ENCODE measurements around the gene RAB39A. TPM values are rescaled to one million over a fixed set of nuclear protein-coding genes. Genes with fewer than 3 reads are reported as not detected.

RAB39A gene
- total and polyA plus RNA-seq, 8 donors = 0.80 to 5.6 (median 1.1) TPM

- Histone ChIP-seq H3K27ac (no peak overlapping the region), H3K4me1 (no peaks in the 10 kb centered on the region), H3K9me3 (no peaks in the 10 kb centered on the region), H3K36me3 (no peaks in the 10 kb centered on the region), H3K4me3 (no peak overlapping the region), H3K27me3 (no peaks in the 10 kb centered on the region)
- no peak for DNase-seq
- intact Hi-C loops (cut with DNase I) = no loop called here
- TF ChIP-seq CTCF (IDR thresholded peaks at IDR 0.05) = no peak
- peak; percentile 83 for ATAC-seq
These were observed 22.9 kb downstream of the RAB39A start for GRCh38 chr11:107951155-107951554.

GRCh38 chr11:107953446-107953845 lies 25.2 kb downstream of the RAB39A start:
- H3K36me3 ChIP-seq = no peaks in the 10 kb centered on the region
- no peak for TF ChIP-seq CTCF (IDR thresholded peaks at IDR 0.05)
- H3K4me3 ChIP-seq = no peak overlapping the region
- no peaks in the 10 kb centered on the region for H3K9me3 ChIP-seq
- no peak for DNase-seq
- H3K27me3 ChIP-seq = no peaks in the 10 kb centered on the region
- no peak overlapping the region for H3K27ac ChIP-seq
- peaks cover 0 to 10% of the 10 kb centered on the region in 2 donors for H3K4me1 ChIP-seq
- intact Hi-C loops (cut with DNase I) = no loop called here
- no peak for ATAC-seq

GRCh38 chr11:107956543-107956942 lies 28.3 kb downstream of the RAB39A start:
- Histone ChIP-seq H3K36me3 (no peaks in the 10 kb centered on the region), H3K4me1 (peaks cover 0 to 10% of the 10 kb centered on the region in 2 donors), H3K4me3 (no peak overlapping the region), H3K27ac (no peak overlapping the region), H3K9me3 (no peaks in the 10 kb centered on the region), H3K27me3 (no peaks in the 10 kb centered on the region)
- TF ChIP-seq CTCF (IDR thresholded peaks at IDR 0.05) = no peak
- intact Hi-C loops (cut with DNase I) = no loop called here
- DNase-seq (no peak), ATAC-seq (no peak)

- TF ChIP-seq CTCF (IDR thresholded peaks at IDR 0.05) = no peak
- Histone ChIP-seq H3K4me3 (no peak overlapping the region), H3K27me3 (no peaks in the 10 kb centered on the region), H3K9me3 (no peaks in the 10 kb centered on the region), H3K4me1 (peaks cover 0 to 10% of the 10 kb centered on the region in 2 donors), H3K36me3 (no peaks in the 10 kb centered on the region), H3K27ac (no peak overlapping the region)
- intact Hi-C loops (cut with DNase I) = no loop called here
- ATAC-seq (peak; percentile 44), DNase-seq (no peak)
These were observed 28.9 kb downstream of the RAB39A start for GRCh38 chr11:107957109-107957588.

GRCh38 chr11:107961480-107961879 lies 33.2 kb downstream of the RAB39A start:
- ATAC-seq = no peak
- Histone ChIP-seq H3K36me3 (no peaks in the 10 kb centered on the region), H3K27me3 (no peaks in the 10 kb centered on the region), H3K9me3 (no peaks in the 10 kb centered on the region), H3K27ac (no peak overlapping the region), H3K4me3 (no peak overlapping the region), H3K4me1 (peaks cover 0 to 8% of the 10 kb centered on the region in 2 donors)
- intact Hi-C loops (cut with DNase I) = no loop called here
- DNase-seq = no peak
- TF ChIP-seq CTCF (IDR thresholded peaks at IDR 0.05) = no peak
